ENCODE results near the gene UNC13B. TPM values are rescaled to one million over a fixed set of nuclear protein-coding genes. Genes with fewer than 3 reads are reported as not detected.

Gene UNC13B
- total RNA-seq, 1 experiment from 2014 or later = 9.8 TPM

GRCh38 chr9:35258660-35259474, 97.1 kb downstream of the UNC13B start:
- H3K9ac ChIP-seq (ENCODE audit: low read length) = no peak overlapping the region
- no peaks in the 10 kb centered on the region for H3K79me2 ChIP-seq (ENCODE audit: low read length)
- no peaks in the 10 kb centered on the region for H3K9me3 ChIP-seq (ENCODE audit: low read length)
- H3K27ac ChIP-seq (ENCODE audit: low read length) = no peak overlapping the region
- H3K4me2 ChIP-seq (ENCODE audit: low read length) = no peak overlapping the region
- no peaks in the 10 kb centered on the region for H3K27me3 ChIP-seq (ENCODE audit: low read length)
- peak; percentile 53 for ATAC-seq
- CTCF ChIA-PET = interaction anchor here (0.6 to 1.4 kb wide), 10 partner anchors 11 to 746 kb away, joined by 3 to 11 read pairs (median 3); partner anchors contain the start of gene ATOSB
- H3K36me3 ChIP-seq (ENCODE audit: low read depth, low read length) = no peaks in the 10 kb centered on the region
- no peaks in the 10 kb centered on the region for H3K9me2 ChIP-seq (replicated peaks; ENCODE audit: low read length)
- H3F3A ChIP-seq (ENCODE audit: low read length, unreplicated experiment) = no peaks in the 10 kb centered on the region
- H3K4me3 ChIP-seq (ENCODE audit: low read length) = no peak overlapping the region
- no peaks in the 10 kb centered on the region for H3K4me1 ChIP-seq (ENCODE audit: insufficient read depth, low read length)
- DNase-seq = peak; percentile 66
- POLR2A ChIA-PET (ENCODE audit: unreplicated experiment) = interaction anchor here (0.5 kb wide), 1 partner anchor 97 kb away, joined by 5 read pairs; no protein-coding TSS in a partner anchor
- no TSS peak for BruUV-seq (replicated peaks)
- intact Hi-C loops (cut with micrococcal nuclease) = loop anchor here (1.0 to 10.0 kb wide), 3 partner anchors 94 to 218 kb away; partner anchors contain the start of gene UNC13B
- no peaks in the 10 kb centered on the region for H4K20me1 ChIP-seq (ENCODE audit: low read length)
- TF ChIP-seq CTCF (conservative IDR thresholded peaks at IDR 0.05; ENCODE audit: low read depth, low read length) (peak; percentile 75), EZH2 (IDR thresholded peaks at IDR 0.05; ENCODE audit: low read length, unreplicated experiment) (no peak)
- H2AFZ ChIP-seq (ENCODE audit: low read length) = no peak overlapping the region

- Histone ChIP-seq H3K4me2 (ENCODE audit: low read length) (no peak overlapping the region), H3K36me3 (ENCODE audit: low read depth, low read length) (no peaks in the 10 kb centered on the region), H3K9me2 (replicated peaks; ENCODE audit: low read length) (no peaks in the 10 kb centered on the region), H3K79me2 (ENCODE audit: low read length) (no peaks in the 10 kb centered on the region), H4K20me1 (ENCODE audit: low read length) (no peaks in the 10 kb centered on the region), H3K9me3 (ENCODE audit: low read length) (no peaks in the 10 kb centered on the region), H3F3A (ENCODE audit: low read length, unreplicated experiment) (no peaks in the 10 kb centered on the region), H3K4me1 (ENCODE audit: insufficient read depth, low read length) (no peaks in the 10 kb centered on the region), H2AFZ (ENCODE audit: low read length) (no peak overlapping the region), H3K9ac (ENCODE audit: low read length) (no peak overlapping the region), H3K27ac (ENCODE audit: low read length) (no peak overlapping the region), H3K4me3 (ENCODE audit: low read length) (no peak overlapping the region), H3K27me3 (ENCODE audit: low read length) (no peaks in the 10 kb centered on the region)
- no peak for ATAC-seq
- TF ChIP-seq EZH2phosphoT487 (IDR thresholded peaks at IDR 0.05; ENCODE audit: borderline replicate concordance, low read length) = no peak
- no peak for TF ChIP-seq CTCF (conservative IDR thresholded peaks at IDR 0.05; ENCODE audit: low read depth, low read length)
- no peak for TF ChIP-seq EZH2 (IDR thresholded peaks at IDR 0.05; ENCODE audit: low read length, unreplicated experiment)
- CTCF ChIA-PET = interaction anchor here (0.7 kb wide), 1 partner anchor 60 kb away, joined by 4 read pairs; no protein-coding TSS in a partner anchor
- DNase-seq = no peak
- POLR2A ChIA-PET (ENCODE audit: unreplicated experiment) = no interaction called here
- intact Hi-C loops (cut with micrococcal nuclease) = no loop called here
- BruUV-seq (replicated peaks) = no TSS peak
Measured at GRCh38 chr9:35260186-35260585, 98.4 kb downstream of the UNC13B start.

GRCh38 chr9:35262064-35262463, 100.3 kb downstream of the UNC13B start:
- CTCF ChIA-PET = no interaction called here
- no peak for ATAC-seq

More at GRCh38 chr9:35262064-35262463, 100.3 kb downstream of the UNC13B start:
- Histone ChIP-seq H4K20me1 (ENCODE audit: low read length) (no peaks in the 10 kb centered on the region), H3K9me3 (ENCODE audit: low read length) (no peaks in the 10 kb centered on the region), H3K36me3 (ENCODE audit: low read depth, low read length) (no peaks in the 10 kb centered on the region), H3K79me2 (ENCODE audit: low read length) (no peaks in the 10 kb centered on the region), H3K4me3 (ENCODE audit: low read length) (no peak overlapping the region), H3K4me2 (ENCODE audit: low read length) (no peak overlapping the region), H2AFZ (ENCODE audit: low read length) (no peak overlapping the region), H3K27ac (ENCODE audit: low read length) (no peak overlapping the region), H3F3A (ENCODE audit: low read length, unreplicated experiment) (no peaks in the 10 kb centered on the region), H3K9me2 (replicated peaks; ENCODE audit: low read length) (no peaks in the 10 kb centered on the region), H3K27me3 (ENCODE audit: low read length) (no peaks in the 10 kb centered on the region), H3K9ac (ENCODE audit: low read length) (no peak overlapping the region), H3K4me1 (ENCODE audit: insufficient read depth, low read length) (no peaks in the 10 kb centered on the region)
- intact Hi-C loops (cut with micrococcal nuclease) = no loop called here
- BruUV-seq (replicated peaks) = no TSS peak
- POLR2A ChIA-PET (ENCODE audit: unreplicated experiment) = no interaction called here
- TF ChIP-seq CTCF (conservative IDR thresholded peaks at IDR 0.05; ENCODE audit: low read depth, low read length) (no peak), EZH2phosphoT487 (IDR thresholded peaks at IDR 0.05; ENCODE audit: borderline replicate concordance, low read length) (no peak), EZH2 (IDR thresholded peaks at IDR 0.05; ENCODE audit: low read length, unreplicated experiment) (no peak)
- no peak for DNase-seq
